Upper lobe of right lung (tissue), 1 donor: ENCODE data around the gene CATSPERD. TPM values are rescaled to one million over a fixed set of nuclear protein-coding genes. Genes with fewer than 3 reads are reported as not detected.

Source experiments
- ATAC-seq: fragments of 200-7000 bp; cut with Tn5 transposase; one replicate; pipeline ENCODE4 v1.9.1; 2020; ENCODE audit warnings: mild to moderate bottlenecking, moderate library complexity
- DNase-seq: peaks from one replicate; pipeline ENCODE4 v3.0.0-alpha.2; 2020
- H3K27ac ChIP-seq: fragments of 200-600 bp; one replicate; pipeline ENCODE4 v1.8.0; 2022
- H3K27me3 ChIP-seq: fragments of 200-600 bp; one replicate; pipeline ENCODE4 v1.8.0; 2022; ENCODE audit warnings: mild to moderate bottlenecking
- H3K36me3 ChIP-seq: fragments of 200-600 bp; one replicate; pipeline ENCODE4 v1.8.0; 2022
- H3K4me1 ChIP-seq: fragments of 200-600 bp; one replicate; pipeline ENCODE4 v1.8.0; 2022
- H3K4me3 ChIP-seq: fragments of 200-600 bp; one replicate; pipeline ENCODE4 v1.8.0; 2022; ENCODE audit warnings: mild to moderate bottlenecking
- H3K9me3 ChIP-seq: fragments of 200-600 bp; one replicate; pipeline ENCODE4 v1.8.0; 2022
- intact Hi-C: fragments of 100-400 bp; cut with DNase I; formaldehyde crosslinking; loops from one replicate; pipeline ENCODE4 v1.11.0; 2022
- total RNA-seq: library from RNA; stranded (reverse); fragmentation: NEBNext Ultra II Directional; extraction: Animal tissue kit (Norgen Biotek cat#: 25700); gene quantifications from one replicate; pipeline ENCODE4 v1.2.1, GENCODE V29; 2021
- TF ChIP-seq, protein P1 (sequence below): fragments of 200-600 bp; IDR thresholded peaks from one replicate; pipeline ENCODE4 v1.8.0; 2022; ENCODE audit warnings: antibody characterized with exemption
- donor health status: DM: no; HTN: yes; CAD: no; lungs with severe emphysema.

CATSPERD gene
- total RNA-seq, 1 donor from 2014 or later = not detected

DNA sequence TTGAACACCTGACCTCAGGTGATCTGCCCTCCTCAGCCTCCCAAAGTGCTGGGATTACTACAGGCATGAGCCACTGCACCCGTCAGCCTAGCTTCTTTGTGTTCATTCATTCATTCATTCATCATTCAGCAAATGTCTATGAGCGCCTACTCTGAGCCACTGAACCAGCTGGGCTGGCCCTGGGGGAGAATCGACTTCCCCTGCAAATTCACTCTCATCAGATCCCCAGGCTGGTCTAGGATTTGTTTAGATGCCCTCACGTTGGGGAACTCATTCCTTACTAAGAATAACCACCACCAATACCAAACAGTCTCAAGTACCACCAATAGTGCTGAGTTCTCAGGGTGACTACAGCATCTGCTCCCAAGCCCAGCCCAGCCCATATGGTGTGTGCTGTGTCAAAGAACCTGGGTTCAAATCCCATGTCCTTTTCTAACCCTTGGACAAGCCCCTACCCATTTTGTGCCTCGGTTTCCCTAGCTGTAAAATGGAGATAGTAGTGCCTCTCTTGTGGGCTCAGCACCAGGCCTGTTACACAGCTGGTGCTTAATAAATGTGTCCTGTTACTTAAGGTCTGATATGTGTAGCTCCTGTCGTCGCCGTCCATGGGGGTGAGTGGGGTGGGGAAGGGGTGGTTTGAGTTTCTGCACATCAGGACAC, 101.2 kb downstream of the CATSPERD start:
- H3K4me3 ChIP-seq = no peak overlapping the region
- DNase-seq = no peak
- no peaks in the 10 kb centered on the region for H3K27me3 ChIP-seq
- no peak overlapping the region for H3K27ac ChIP-seq
- no peaks in the 10 kb centered on the region for H3K4me1 ChIP-seq
- intact Hi-C loops = no loop called here
- ATAC-seq = no peak
- H3K9me3 ChIP-seq = no peaks in the 10 kb centered on the region
- H3K36me3 ChIP-seq = no peaks in the 10 kb centered on the region
- TF ChIP-seq, protein P1, sequence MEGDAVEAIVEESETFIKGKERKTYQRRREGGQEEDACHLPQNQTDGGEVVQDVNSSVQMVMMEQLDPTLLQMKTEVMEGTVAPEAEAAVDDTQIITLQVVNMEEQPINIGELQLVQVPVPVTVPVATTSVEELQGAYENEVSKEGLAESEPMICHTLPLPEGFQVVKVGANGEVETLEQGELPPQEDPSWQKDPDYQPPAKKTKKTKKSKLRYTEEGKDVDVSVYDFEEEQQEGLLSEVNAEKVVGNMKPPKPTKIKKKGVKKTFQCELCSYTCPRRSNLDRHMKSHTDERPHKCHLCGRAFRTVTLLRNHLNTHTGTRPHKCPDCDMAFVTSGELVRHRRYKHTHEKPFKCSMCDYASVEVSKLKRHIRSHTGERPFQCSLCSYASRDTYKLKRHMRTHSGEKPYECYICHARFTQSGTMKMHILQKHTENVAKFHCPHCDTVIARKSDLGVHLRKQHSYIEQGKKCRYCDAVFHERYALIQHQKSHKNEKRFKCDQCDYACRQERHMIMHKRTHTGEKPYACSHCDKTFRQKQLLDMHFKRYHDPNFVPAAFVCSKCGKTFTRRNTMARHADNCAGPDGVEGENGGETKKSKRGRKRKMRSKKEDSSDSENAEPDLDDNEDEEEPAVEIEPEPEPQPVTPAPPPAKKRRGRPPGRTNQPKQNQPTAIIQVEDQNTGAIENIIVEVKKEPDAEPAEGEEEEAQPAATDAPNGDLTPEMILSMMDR = no peak

DNA sequence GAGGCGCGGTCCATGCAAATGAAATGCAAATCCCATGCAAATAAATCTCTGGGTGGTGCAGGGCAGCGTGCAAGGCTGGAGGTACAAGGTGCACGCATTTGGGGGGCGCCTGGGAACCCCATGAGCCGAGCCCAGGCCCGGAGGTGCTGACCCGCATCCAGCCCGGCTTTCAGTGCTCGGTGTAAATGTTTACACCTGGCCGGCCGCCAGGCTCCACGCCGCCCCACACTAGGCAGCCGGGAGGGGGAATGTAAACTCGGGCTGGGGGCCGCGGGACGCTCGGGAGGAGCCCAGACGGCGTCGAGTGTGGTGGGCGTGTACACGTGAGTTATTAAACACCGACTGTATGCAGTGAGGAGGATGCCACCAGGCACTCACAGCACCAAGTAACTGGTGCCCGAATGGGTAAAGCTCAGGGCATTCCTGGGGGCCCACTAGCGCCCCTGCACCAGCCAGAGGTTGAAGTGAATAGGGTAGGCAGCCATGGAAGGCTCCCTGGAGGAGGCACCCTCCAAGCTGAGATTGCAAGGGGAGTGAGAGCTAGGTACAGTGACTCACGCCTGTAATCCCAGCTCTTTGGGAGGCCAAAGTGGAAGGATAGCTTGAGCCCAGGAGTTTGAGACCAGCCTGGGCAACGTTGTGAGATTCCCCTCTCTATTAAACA, 101.9 kb downstream of the CATSPERD start:
- no peaks in the 10 kb centered on the region for H3K36me3 ChIP-seq
- ATAC-seq (no peak), DNase-seq (no peak)
- intact Hi-C loops = no loop called here
- TF ChIP-seq, protein P1 = no peak
- H3K4me1 ChIP-seq = no peaks in the 10 kb centered on the region
- H3K4me3 ChIP-seq = no peak overlapping the region
- no peaks in the 10 kb centered on the region for H3K9me3 ChIP-seq
- no peak overlapping the region for H3K27ac ChIP-seq
- no peaks in the 10 kb centered on the region for H3K27me3 ChIP-seq

DNA sequence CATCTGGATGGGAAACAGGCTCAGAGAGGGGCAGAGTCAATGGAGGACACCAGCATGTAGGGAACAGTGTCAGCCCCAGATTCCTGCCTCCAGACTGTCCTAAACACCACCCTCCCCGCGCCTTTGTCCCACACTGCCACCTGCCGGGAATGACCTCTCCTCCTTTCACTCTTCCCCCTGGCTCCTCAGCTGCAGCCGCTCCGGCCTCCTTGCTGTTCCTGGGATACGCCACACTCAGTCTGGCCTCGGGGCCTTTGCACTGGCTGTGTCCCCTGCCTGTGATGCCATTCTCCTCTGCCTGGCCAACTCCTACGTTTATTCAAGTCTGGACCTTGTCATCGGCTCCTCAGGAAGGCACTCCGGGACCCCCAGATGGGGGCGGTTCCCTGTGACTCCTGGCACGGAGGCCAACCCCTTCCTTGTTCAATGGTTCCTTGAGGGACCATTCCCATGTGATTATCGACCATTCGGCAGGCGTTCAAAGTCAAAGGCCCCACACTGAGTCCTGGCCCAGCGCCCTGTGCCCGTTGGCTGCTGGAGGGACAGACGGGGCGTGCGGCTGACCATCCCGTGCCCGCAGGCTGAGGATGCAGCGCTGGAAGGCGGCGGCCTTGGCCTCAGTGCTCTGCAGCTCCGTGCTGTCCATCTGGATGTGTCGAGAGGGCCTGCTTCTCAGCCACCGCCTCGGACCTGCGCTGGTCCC, 103.3 kb downstream of the CATSPERD start:
- Histone ChIP-seq H3K9me3 (no peaks in the 10 kb centered on the region), H3K36me3 (no peaks in the 10 kb centered on the region), H3K27me3 (peaks cover 4% of the 10 kb centered on the region), H3K27ac (no peak overlapping the region), H3K4me3 (no peak overlapping the region), H3K4me1 (peaks cover 5% of the 10 kb centered on the region)
- TF ChIP-seq, protein P1 = no peak
- intact Hi-C loops = no loop called here
- ATAC-seq (no peak), DNase-seq (peak; percentile 77)

DNA sequence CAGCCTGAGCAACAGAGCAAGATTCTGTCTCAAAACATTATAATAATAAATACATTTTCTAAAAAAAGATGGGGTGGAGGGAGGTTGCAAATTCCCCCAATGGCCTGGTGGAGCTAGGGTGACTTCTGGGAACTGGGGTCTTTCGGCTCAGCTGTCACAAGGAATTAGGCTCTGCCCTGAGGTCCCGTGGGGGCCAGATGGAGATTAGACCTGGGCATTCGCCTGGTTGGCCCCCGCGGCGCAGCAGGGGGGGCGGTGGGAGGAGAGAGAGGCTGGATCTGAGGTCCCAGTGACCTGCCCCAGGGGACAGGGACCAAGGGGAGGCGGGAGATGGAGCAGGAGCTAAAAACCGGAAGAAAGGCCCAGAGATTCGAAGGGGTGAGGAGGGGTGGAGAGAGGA, 104.3 kb downstream of the CATSPERD start:
- Histone ChIP-seq H3K4me3 (no peak overlapping the region), H3K4me1 (peaks cover 8% of the 10 kb centered on the region), H3K9me3 (no peaks in the 10 kb centered on the region), H3K36me3 (no peaks in the 10 kb centered on the region), H3K27me3 (peaks cover 14% of the 10 kb centered on the region), H3K27ac (no peak overlapping the region)
- ATAC-seq = no peak
- TF ChIP-seq, protein P1 = no peak
- DNase-seq = no peak
- intact Hi-C loops = no loop called here

DNA sequence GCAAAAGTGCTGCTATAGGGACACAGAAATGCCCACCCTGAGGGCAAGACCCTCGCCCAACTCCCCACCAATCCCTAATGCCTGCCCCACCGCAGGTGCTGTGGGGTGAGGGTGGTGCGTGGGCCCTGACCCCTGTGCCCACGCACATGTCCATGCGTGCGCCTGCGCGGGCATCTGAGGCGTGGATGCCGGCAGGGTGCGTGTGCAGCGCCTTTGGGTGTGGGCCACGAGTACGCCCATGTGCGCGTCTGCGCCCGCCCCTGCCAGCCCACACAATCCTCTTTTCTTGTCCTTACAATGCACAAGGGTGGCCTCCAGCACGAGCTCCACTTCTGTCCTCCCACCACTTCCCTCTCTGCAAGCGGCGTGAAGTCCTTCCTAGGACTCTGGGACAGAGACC, 104.7 kb downstream of the CATSPERD start:
- no peak for ATAC-seq
- Histone ChIP-seq H3K4me3 (no peak overlapping the region), H3K4me1 (peaks cover 8% of the 10 kb centered on the region), H3K9me3 (no peaks in the 10 kb centered on the region), H3K36me3 (no peaks in the 10 kb centered on the region), H3K27ac (no peak overlapping the region), H3K27me3 (peaks cover 18% of the 10 kb centered on the region)
- intact Hi-C loops = no loop called here
- DNase-seq = no peak
- TF ChIP-seq, protein P1 = no peak
